ENCODE measurements around the gene DEFB113.

DNA sequence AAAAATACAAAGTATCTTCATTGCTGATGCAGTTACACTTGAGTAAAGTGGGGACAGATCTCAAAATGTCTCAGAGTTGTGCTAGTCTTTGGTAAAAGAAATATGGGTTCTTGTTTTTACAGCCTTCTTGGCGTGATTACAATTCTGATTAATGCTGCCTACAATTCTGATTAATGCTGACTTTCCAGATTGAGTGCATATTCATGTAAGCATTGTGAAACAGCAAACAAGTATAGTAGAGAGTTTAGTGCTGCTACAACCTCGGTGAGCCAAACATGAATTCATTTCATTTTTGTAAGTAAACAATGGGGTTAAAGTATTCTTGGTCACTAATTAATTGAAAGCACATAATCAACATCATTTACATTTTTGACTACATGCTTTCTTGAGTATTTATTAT, at the start of gene DEFB113:
- TF ChIP-seq POLR2A (IDR thresholded peaks at IDR 0.05; ENCODE audit: low read depth) (no peak), CTCF (IDR thresholded peaks at IDR 0.05) (no peak)
